H1 (cell line): ENCODE measurements around the gene FAM149B1. TPM values are rescaled to one million over a fixed set of nuclear protein-coding genes. Genes with fewer than 3 reads are reported as not detected.

Source experiments
- EGR1 ChIP-seq: IDR thresholded peaks from 2 replicates; pipeline ENCODE4 v1.6.1; 2011; ENCODE audit warnings: low read depth, low read length, borderline replicate concordance
- KDM1A ChIP-seq: fragments of 200-600, 300-600 bp; sonication (generic); IDR thresholded peaks from 2 replicates; pipeline ENCODE4 v1.7.1; 2016; ENCODE audit warnings: mild to moderate bottlenecking, low read length, borderline replicate concordance
- POLR2AphosphoS5 ChIP-seq: IDR thresholded peaks from 2 replicates; pipeline ENCODE4 v1.6.1; 2011; ENCODE audit warnings: low read depth, low read length
- POU5F1 ChIP-seq: IDR thresholded peaks from 2 replicates; pipeline ENCODE4 v1.6.1; 2011; ENCODE audit warnings: low read depth, mild to moderate bottlenecking, low read length, moderate library complexity
- USF2 ChIP-seq: IDR thresholded peaks from 2 replicates; pipeline ENCODE4 v1.6.1; 2011; ENCODE audit warnings: low read length, improper control_type of control experiment
- polyA plus RNA-seq, 7 experiments: library from polyadenylated mRNA; depleted of rRNA in 3 of 7; stranded (reverse) in 5 of 7; unstranded in 2 of 7; fragments of >200 nt in 5 of 7; fragments of 200-250 nt in 2 of 7; gene quantifications; 1 replicate in 5 of 7; 2 replicates in 1 of 7; 4 replicates in 1 of 7; pipeline versions ENCODE4 v1.2.1 to v1.2.3, GENCODE V29; 2011 to 2013; ENCODE audit warnings: missing spikeins in 2 of 7, mixed read lengths in 2 of 7
- total RNA-seq: library from RNA; stranded (reverse); fragmentation: NEBNext Ultra II Directional; extraction: Animal tissue kit (Norgen Biotek cat#: 25700); gene quantifications from 2 replicates; pipeline ENCODE4 v1.2.1, GENCODE V29; 2021

FAM149B1 gene
- total and polyA plus RNA-seq, 2 of the 8 experiments (the other 6 are each of a cell fraction or from before 2014, with no cell fraction given): 16.8 to 21.9 TPM

GRCh38 chr10:73190188-73190587, 22.3 kb downstream of the FAM149B1 start (continued):
- no peak for TF ChIP-seq USF2
- no peak for TF ChIP-seq EGR1
- no peak for TF ChIP-seq POLR2AphosphoS5
- TF ChIP-seq KDM1A: no peak
- TF ChIP-seq POU5F1: no peak
